DMS 273 (cell line): ENCODE results near the gene KMT2A.
"Not testable (repeated sequence)": the region's sequence is repeated elsewhere in the genome, so short reads cannot be mapped to it uniquely, and the experiment has no call there.

Experiments
- DNase-seq: peaks from one replicate; lab custom pipeline; 2025; ENCODE audit not compliant: unreplicated experiment; lab: John Stamatoyannopoulos, UW

Gene KMT2A

DNA sequence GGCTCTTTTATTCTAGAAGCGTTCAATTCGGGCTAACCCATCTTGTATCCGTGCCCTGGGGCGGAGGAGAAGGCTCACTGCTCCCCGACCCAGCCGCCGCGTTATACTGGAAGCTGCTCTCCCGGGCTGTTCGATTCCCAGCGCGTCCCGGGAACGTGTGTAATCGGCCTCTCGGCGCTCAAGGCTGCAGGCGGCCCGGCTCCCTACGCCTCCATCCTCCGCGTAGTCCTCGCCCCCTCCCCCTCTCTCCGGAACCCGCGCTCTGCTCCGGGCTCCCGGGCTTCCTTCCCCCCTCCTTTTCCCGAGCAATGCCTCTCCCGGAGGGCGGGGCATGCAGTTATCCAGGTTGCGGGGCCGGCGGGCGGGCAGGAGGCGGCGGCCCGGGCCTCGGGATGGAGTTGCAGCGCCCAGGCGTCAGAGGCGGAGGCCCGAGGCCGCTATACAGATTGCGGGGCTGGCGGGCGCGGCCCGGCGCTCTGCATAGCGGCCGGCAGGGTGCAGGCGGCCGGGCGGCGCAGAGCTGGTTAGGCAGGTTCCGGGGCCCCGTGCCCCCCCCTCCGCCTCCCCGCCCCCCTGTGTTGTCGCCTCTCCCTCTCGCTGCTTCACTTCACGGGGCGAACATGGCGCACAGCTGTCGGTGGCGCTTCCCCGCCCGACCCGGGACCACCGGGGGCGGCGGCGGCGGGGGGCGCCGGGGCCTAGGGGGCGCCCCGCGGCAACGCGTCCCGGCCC is at the start of gene KMT2A:
TSS of gene KMT2A (plus strand) at position 600 of the 732 bp plus-strand sequence. CDS start at position 621, 21 bp downstream.
- peak; percentile 97 for DNase-seq

DNA sequence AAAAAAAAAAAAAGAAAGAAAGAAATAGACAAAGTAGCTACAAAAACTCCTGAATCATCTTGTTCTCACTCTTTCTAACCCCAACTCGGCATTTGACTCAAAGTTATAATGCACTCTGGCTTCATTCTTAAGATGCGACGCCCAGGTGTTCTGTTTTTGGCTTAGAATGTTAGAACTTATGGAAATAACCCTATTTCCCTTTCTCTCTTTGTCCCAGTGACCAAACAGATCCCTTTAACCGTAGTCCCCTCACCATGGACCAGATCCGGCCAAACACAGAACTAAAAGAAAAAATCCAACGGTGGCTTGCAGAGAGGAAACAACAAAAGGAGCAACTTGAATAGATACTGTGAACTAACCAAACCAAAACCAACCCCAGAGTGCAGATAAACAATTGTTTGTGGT is 40.2 kb upstream of the KMT2A start:
- DNase-seq, result no peak

GRCh38 chr11:118397448-118397847 is 38.8 kb upstream of the KMT2A start:
- no peak for DNase-seq

DNA sequence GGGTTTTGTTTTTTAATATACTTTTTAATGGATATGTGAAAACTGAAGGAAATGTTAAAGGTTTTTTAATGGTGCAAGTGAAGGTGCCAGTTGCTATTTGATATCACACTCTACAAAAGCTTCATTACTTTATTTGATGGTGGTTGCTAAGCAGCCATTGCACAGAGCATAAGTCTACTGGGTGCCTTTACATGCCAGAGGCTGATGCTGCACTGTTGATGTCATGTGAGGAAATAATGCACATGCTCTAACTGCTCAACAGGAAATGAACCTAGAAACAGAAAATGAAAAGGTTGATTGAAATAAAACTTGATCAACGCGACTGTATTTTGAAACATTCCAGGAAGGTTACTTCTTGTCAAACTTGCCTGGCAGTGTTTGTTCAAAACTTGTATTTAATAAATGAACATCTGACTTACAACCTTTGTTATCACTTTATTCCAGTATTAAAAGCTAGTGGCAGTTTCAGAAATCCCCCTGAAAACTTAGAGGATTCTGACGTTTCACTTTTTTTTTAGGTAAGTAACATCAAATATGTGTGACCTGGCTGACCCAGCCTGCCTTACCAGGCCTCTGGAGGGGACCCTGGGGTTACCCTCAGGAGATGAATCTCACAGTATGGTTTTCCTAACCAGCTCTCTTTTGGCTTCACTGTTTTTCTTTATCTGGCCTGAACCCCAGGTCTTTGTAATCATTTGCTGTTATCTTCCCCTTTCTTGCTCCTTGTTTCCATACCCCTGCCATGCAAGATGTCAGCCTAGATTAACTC is 37.3 kb upstream of the KMT2A start:
- no peak for DNase-seq

GRCh38 chr11:118401151-118401879 is 35.0 kb upstream of the KMT2A start, which contains the start of gene ATP5MG:
Gene ATP5MG (plus strand): TSS chr11:118401606. CDS start chr11:118401666, 60 bp downstream.
- DNase-seq, result peak; percentile 93

GRCh38 chr11:118401880-118402590 is 34.3 kb upstream of the KMT2A start:
- no peak for DNase-seq

- DNase-seq, result not testable (repeated sequence)
Measured at GRCh38 chr11:118402594-118402993, 33.7 kb upstream of the KMT2A start.

- DNase-seq, result peak; percentile 4
Measured at GRCh38 chr11:118406599-118407166, 29.6 kb upstream of the KMT2A start.

DNA sequence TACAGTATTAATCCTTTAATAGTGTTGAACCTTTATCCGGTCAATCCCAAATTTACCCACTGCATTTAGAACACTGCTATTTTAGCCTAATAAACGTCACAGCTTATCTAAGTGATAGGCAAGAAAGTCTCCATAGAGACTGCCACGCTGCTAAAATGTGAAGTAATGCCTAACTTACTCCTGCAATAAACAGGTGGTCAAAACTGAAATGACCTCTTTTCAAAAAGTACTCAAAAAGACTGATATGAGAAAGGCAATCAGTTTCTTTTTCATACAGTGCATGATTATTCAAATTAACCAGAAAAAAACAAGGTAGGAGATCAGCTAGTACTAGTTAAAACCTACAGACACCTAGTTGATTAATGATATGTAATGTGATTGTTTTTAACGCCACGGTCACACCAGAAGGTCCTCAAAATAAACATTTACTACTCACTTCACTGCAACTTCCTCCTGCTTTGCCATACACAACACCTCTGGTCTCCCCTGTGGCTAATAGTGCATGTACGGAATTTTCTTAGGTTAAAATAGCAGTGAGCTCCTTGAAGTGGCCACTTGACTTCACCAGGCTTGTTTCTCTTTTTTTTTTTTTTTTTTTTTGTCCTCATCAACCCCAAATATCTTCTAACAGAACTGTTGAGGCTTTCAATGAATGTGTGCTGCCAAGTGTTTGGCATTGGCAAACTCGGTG is 26.1 kb upstream of the KMT2A start:
- no peak for DNase-seq

DNA sequence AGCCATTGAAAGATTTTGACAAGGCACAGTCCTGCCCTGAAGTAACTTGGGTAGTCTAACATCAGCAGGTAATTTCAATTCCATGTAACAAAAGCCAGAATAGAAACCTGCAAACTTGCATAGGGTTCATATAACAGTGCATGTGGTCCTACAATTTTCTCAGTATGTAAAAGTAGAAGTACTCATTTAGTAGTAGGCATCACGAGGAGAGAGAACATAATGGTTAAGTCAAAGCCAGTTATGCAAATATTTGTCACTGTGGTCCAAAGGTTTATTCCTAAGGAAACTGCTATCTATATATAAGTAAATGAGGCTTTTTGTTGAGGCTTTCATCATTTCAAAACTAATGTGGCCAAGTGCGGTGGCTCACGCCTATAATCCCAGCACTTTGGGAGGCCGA is 24.8 kb upstream of the KMT2A start:
- DNase-seq, result no peak

DNA sequence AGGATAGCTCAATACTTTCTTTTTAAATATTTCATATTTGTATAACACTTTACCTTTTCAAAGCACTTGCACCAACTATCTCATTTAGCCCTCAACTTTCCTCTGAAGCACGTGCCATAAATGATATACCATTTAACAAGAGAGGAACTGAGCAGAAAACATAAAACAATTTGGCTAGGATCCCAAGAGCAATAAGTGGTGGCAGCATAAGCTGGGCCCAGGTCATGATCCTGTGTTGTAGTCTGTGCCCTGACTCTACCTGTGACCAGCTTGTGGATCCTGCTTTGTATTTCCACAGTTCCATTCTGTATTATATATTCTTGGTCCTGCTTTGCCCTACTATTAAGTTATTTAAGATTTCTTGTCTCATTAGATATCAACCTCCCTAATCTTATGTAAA is 23.4 kb upstream of the KMT2A start:
- no peak for DNase-seq

GRCh38 chr11:118415062-118415738 is 21.1 kb upstream of the KMT2A start:
- DNase-seq, result no peak

GRCh38 chr11:118415739-118416068 is 20.6 kb upstream of the KMT2A start:
- DNase-seq, result peak; percentile 24

GRCh38 chr11:118416900-118417299 is 19.4 kb upstream of the KMT2A start:
- not testable (repeated sequence) for DNase-seq

- no peak for DNase-seq
Measured at GRCh38 chr11:118417801-118418200, 18.5 kb upstream of the KMT2A start.

DNA sequence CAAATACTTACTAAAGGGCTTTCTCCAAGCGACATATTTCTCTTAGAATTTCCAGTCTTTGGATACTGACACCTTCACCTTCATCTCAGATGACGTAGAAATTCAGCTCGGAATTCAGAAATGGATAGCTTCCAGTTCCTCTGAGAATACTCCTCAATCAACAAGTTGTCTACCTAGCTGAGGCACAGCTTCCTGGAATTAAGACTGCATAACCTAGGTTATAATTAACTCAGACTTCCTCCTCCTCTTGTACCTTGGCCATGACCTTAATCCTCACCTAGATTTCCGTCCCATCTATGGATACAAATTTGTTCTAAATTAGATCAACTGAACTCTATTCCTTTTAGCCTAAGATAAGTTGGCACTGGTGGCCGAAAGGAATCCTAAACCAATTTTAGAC is 17.5 kb upstream of the KMT2A start:
- DNase-seq, result no peak

DNA sequence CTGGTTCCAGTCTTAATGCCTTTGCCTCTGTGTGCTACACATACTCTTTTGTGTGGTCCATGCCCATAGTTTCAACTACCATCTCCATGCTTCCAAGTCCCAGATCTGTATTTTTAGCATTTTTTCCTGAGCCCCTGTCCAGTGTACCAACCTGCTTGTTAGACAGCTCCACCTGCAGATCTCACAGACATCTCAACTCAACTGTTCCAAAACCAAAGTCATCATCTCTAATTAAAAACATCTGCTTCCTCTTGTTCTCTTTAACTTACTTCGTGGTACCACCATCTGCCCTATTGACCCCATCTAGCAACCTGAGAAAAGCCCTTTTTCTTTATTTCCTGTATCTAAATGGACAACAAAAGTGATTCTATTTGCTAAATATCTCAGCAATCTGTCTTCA is 8.6 kb upstream of the KMT2A start:
- no peak for DNase-seq

DNA sequence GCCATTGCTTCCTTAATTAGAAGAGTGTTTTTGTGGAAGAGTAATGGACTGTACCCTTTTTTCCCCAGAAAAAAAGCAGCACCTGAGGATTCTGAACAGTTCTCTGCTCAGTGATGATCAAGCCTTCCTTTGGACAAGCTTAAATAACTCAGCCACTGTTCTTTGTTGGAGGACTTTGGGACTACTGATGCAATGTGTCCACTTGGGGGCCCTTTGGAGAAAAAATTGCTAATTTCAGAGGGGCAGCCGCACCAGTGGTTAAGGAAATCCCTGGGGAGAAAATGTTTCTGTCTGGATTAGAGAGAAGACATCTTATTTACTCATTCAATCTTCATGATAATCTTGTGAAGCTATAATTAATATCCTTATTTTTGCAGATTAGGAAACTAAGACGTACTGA is 5.3 kb upstream of the KMT2A start:
- DNase-seq, result peak; percentile 12

GRCh38 chr11:118434123-118434552 is 2.2 kb upstream of the KMT2A start:
- DNase-seq, result no peak
